Prostate gland (tissue), 2 donors: ENCODE results near the gene DDX54. TPM values are rescaled to one million over a fixed set of nuclear protein-coding genes. Genes with fewer than 3 reads are reported as not detected.

ENCODE experiments used
- DNase-seq: peaks from one replicate; pipeline ENCODE4 v3.0.0-alpha.2; 2019; ENCODE audit warnings: low spot score
- H3K27ac ChIP-seq, 2 donors: fragments of 200-600 bp; sonication (generic); 2 replicates each; pipeline ENCODE4 v1.5.1; 2017 to 2019
- H3K27me3 ChIP-seq: fragments of 200-600 bp; sonication (generic); replicated peaks from 2 replicates; pipeline ENCODE4 v1.5.1; 2019; ENCODE audit not compliant: insufficient read depth
- H3K36me3 ChIP-seq, 2 donors: fragments of 200-600 bp; sonication (generic); 1 replicate in 1 of 2; 2 replicates in 1 of 2; pipeline versions ENCODE4 v1.5.1 to v1.8.1; 2017 to 2019
- H3K4me1 ChIP-seq: fragments of 200-600 bp; sonication (generic); replicated peaks from 2 replicates; pipeline ENCODE4 v1.5.1; 2019
- H3K4me3 ChIP-seq, 2 donors: fragments of 200-600 bp; sonication (generic); 2 replicates each; pipeline ENCODE4 v1.5.1; 2017 to 2019
- H3K9me3 ChIP-seq: fragments of 200-600 bp; sonication (generic); 2 replicates; pipeline ENCODE4 v1.5.1; 2017
- CTCF ChIP-seq, 4 experiments: fragments of 200-600 bp in 2 of 4; fragments of 450-650 bp in 2 of 4; sonication (generic) in 2 of 4; IDR thresholded peaks; 1 replicate in 3 of 4; 2 replicates in 1 of 4; pipeline ENCODE4 v1.5.1; 2016 to 2019; ENCODE audit warnings: antibody characterized with exemption in 4 of 4, mild to moderate bottlenecking in 2 of 4, moderate library complexity in 2 of 4
- POLR2A ChIP-seq: fragments of 450-650 bp; IDR thresholded peaks from one replicate; pipeline ENCODE4 v1.6.1; 2016; ENCODE audit warnings: antibody characterized with exemption, mild to moderate bottlenecking
- POLR2AphosphoS5 ChIP-seq: sonication (generic); formaldehyde crosslinking; IDR thresholded peaks from one replicate; pipeline ENCODE4 v1.6.1; 2017; ENCODE audit warnings: antibody characterized with exemption
- WGBS: methylation state at CpG from one replicate; pipeline ENCODE4 v1.1.5; 2018; 5-methylcytosine and 5-hydroxymethylcytosine counted together
- intact Hi-C: fragments of 100-400 bp; cut with DNase I; formaldehyde crosslinking; loops from one replicate; pipeline ENCODE4 v1.14.2; 2022
- total RNA-seq, 2 donors: library from RNA; depleted of rRNA; stranded (reverse); fragments of >200 nt; gene quantifications; one replicate each; pipeline ENCODE4 v1.1.0, GENCODE V29; 2016

Gene DDX54
- total RNA-seq, 2 donors from 2014 or later, result 66.3 to 119 TPM

- intact Hi-C loops, result loop anchor here (5.0 kb wide), 1 partner anchor 108 kb away; no protein-coding TSS in a partner anchor
- 73% methylated on average over 12 of the region's 12 CpGs for WGBS
- H3K36me3 ChIP-seq, result peaks cover 9 to 16% of the 10 kb centered on the region in 2 donors
- peaks cover 9% of the 10 kb centered on the region for H3K27me3 ChIP-seq
- DNase-seq, result no peak
- H3K4me3 ChIP-seq, result no peak overlapping the region
- peaks cover 12% of the 10 kb centered on the region for H3K4me1 ChIP-seq
- H3K9me3 ChIP-seq, result no peaks in the 10 kb centered on the region
- H3K27ac ChIP-seq, result no peak overlapping the region
- no peak for TF ChIP-seq POLR2AphosphoS5
- TF ChIP-seq POLR2A, result no peak
- no peak for TF ChIP-seq CTCF (IDR thresholded peaks at IDR 0.05)
These were observed 30.2 kb downstream of the DDX54 start for GRCh38 chr12:113155060-113155459.

DNA sequence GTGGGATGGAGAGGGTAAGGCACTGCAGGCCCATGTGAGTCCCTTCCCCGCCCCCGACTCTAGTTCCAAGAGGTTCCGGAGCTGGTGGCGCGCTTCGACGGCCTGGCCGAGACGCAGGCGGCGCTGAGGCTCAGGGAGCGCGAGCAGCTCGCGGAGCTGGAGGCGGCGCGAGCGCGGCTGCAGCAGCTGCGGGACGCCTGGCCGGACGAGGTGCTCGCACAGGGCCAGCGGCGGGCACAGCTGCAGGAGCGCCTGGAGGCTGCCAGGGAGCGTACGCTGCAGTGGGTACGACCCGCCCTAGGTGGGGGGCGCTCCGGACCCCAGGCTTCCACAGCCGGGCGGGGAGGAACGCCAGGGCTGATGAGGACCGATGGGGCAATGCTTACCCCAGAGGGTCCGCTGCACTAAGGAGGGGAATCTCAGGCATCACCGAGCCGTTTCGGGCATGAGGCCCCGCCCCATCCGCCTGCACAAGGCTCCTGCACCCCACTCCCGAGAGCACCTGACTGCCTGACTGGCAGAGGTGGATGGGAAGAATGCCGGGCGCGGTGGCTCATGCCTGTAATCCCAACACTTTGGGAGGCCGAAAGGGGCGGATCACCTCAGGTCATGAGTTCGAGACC lies 30.8 kb downstream of the DDX54 start:
- Histone ChIP-seq H3K4me3 (no peak overlapping the region), H3K36me3 (peaks cover 6 to 16% of the 10 kb centered on the region in 2 donors), H3K9me3 (no peaks in the 10 kb centered on the region), H3K4me1 (peaks cover 12% of the 10 kb centered on the region), H3K27me3 (peaks cover 10% of the 10 kb centered on the region), H3K27ac (no peak overlapping the region)
- WGBS, result 3% methylated on average over 39 of the region's 51 CpGs
- DNase-seq, result no peak
- no peak for TF ChIP-seq POLR2AphosphoS5
- TF ChIP-seq CTCF (IDR thresholded peaks at IDR 0.05), result no peak
- no peak for TF ChIP-seq POLR2A
- intact Hi-C loops, result no loop called here

DNA sequence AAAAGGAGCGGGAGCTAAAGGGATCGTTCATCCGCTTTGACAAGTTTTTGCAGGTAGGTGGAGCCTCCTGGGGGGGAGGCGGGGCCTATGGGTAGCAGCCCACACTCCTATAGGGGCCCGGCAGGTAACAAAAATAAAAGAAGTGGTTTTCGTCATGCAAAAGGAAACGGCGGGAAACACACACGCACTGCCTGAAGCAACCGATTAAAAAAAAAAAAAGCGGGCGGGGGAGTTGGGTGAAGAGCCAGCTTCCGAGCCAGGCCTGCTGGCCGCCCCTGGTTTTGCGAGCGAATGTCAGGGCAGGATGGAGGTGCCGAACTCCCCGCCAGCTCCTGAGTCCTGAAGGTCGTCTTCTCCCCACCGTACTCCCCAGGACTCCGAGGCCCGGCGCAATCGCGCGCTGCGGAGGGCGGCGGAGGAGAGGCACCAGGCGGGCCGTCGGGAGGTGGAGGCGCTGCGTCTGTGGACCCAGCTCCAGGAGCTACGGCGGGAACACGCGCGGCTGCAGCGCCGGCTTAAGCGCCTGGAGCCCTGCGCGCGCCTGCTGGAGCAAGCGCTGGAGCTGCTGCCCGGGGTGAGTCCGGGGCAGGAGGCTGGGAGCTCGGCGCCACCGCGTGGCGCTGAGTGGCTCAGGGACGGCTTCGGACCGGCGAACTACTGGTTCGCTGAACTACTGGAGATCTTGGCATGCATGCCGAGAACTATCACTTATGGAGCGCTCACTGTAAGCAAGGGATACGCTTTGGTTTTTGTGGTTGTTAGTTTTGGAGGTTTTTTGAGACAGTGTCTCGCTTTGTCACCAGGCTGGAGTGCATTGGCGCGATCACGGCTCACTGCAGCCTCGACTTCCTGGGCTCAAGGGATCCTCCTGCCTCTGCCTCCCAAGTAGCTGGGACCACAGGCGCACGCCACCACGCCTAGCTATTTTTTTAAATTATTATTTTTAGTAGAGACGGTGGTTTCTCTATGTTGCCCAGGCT lies 32.2 kb downstream of the DDX54 start:
- Histone ChIP-seq H3K4me1 (peaks cover 12% of the 10 kb centered on the region), H3K27ac (no peak overlapping the region), H3K27me3 (peaks cover 11% of the 10 kb centered on the region), H3K4me3 (peak overlapping the region; percentile 12 to 30), H3K9me3 (no peaks in the 10 kb centered on the region), H3K36me3 (peaks cover 0 to 4% of the 10 kb centered on the region in 2 donors)
- TF ChIP-seq CTCF (IDR thresholded peaks at IDR 0.05) (peak in 3 of 4 experiments; percentile 15 to 50 (median 44)), POLR2A (no peak)
- intact Hi-C loops, result no loop called here
- WGBS, result 8% methylated on average over 70 of the region's 70 CpGs
- peak; percentile 52 for DNase-seq

DNA sequence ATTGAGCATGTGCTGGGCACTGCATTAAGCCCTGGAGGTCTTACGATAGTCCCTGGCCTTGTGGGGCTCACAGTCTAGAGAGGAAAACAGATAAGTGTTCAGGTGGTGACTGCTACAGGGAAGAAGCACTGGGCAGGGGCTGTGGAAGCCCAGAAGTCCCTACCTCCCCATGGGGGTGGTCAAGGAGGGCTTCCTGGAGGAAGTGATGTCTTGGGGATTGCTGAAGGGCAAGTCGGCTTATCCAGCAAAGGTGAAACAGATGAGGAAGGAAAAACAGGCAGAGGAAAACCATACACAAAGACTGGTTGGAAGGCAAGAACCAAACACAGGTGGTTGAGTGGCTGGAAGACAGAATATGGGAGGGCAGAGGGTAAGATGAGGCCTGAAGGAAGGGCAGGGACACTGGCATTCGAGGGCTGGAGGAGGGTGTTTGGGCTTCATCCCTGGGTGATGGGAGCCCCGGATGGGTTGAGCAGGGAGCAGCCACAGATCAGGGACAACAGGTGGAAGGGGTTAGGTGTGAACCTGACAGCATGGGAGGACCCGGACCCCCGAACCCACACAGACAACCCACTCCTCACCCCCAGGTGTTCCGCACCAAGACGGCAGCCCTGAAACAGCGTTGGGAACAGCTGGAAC lies 33.0 kb downstream of the DDX54 start:
- DNase-seq, result no peak
- H3K4me1 ChIP-seq, result peaks cover 12% of the 10 kb centered on the region
- intact Hi-C loops, result no loop called here
- no peaks in the 10 kb centered on the region for H3K36me3 ChIP-seq
- no peak for TF ChIP-seq POLR2A
- no peak for TF ChIP-seq POLR2AphosphoS5
- no peak for TF ChIP-seq CTCF (IDR thresholded peaks at IDR 0.05)
- no peak overlapping the region for H3K27ac ChIP-seq
- no peak overlapping the region for H3K4me3 ChIP-seq
- peaks cover 11% of the 10 kb centered on the region for H3K27me3 ChIP-seq
- no peaks in the 10 kb centered on the region for H3K9me3 ChIP-seq
- WGBS, result 19% methylated on average over 9 of the region's 9 CpGs
